ENCODE data around the gene SQSTM1. TPM values are rescaled to one million over a fixed set of nuclear protein-coding genes. Genes with fewer than 3 reads are reported as not detected.

Gene SQSTM1
- total and polyA plus RNA-seq, 2 donors (not counting 1 experiment from before 2014, with no cell fraction given): 72.2 to 400 TPM

GRCh38 chr5:179866241-179867078 is 45.8 kb downstream of the SQSTM1 start:
- no peak overlapping the region for H3K9ac ChIP-seq (ENCODE audit: low read length)
- H3K4me1 Mint-ChIP-seq: peaks cover 3% of the 10 kb centered on the region
- no peaks in the 10 kb centered on the region for H3K79me2 ChIP-seq (ENCODE audit: control insufficient read depth, insufficient read depth, low read length)
- no peaks in the 10 kb centered on the region for H3K27me3 ChIP-seq (replicated peaks in 1 of 4; ENCODE audit: control extremely low read depth in 1 of 4, control insufficient read depth in 3 of 4, insufficient read depth in 4 of 4, low read length in 3 of 4)
- no peak overlapping the region for H2AFZ ChIP-seq (ENCODE audit: insufficient read depth, low read depth, low read length, poor library complexity, severe bottlenecking)
- H3K36me3 ChIP-seq (replicated peaks in 1 of 2; ENCODE audit: control extremely low read depth in 1 of 2, control insufficient read depth in 1 of 2, extremely low read depth in 1 of 2, insufficient read depth in 2 of 2, low read length in 1 of 2): peaks cover 1 to 47% of the 10 kb centered on the region in 2 experiments
- H3K4me3 Mint-ChIP-seq: no peak overlapping the region
- H3K4me1 ChIP-seq (ENCODE audit: control insufficient read depth in 2 of 2, insufficient read depth in 2 of 2, low read length in 2 of 2): no peaks in the 10 kb centered on the region
- 90% methylated on average over 19 of the region's 21 CpGs for WGBS (ENCODE audit: insufficient coverage)
- no peak overlapping the region for H3K27ac ChIP-seq (ENCODE audit: low read length in 2 of 2)
- H3K4me3 ChIP-seq (ENCODE audit: control extremely low read depth in 1 of 5, extremely low read depth in 1 of 5, insufficient read depth in 1 of 5, low read depth in 2 of 5, low read length in 4 of 5): no peak overlapping the region
- H4K20me1 ChIP-seq (ENCODE audit: control insufficient read depth, insufficient read depth, low read length, poor library complexity, severe bottlenecking): no peaks in the 10 kb centered on the region
- POLR2A ChIA-PET: no interaction called here
- CTCF ChIA-PET: interaction anchor here (3.4 kb wide), 1 partner anchor 109 kb away, joined by 13 read pairs; no protein-coding TSS in a partner anchor
- DNase-seq: peak; percentile 30
- TF ChIP-seq, protein P1, sequence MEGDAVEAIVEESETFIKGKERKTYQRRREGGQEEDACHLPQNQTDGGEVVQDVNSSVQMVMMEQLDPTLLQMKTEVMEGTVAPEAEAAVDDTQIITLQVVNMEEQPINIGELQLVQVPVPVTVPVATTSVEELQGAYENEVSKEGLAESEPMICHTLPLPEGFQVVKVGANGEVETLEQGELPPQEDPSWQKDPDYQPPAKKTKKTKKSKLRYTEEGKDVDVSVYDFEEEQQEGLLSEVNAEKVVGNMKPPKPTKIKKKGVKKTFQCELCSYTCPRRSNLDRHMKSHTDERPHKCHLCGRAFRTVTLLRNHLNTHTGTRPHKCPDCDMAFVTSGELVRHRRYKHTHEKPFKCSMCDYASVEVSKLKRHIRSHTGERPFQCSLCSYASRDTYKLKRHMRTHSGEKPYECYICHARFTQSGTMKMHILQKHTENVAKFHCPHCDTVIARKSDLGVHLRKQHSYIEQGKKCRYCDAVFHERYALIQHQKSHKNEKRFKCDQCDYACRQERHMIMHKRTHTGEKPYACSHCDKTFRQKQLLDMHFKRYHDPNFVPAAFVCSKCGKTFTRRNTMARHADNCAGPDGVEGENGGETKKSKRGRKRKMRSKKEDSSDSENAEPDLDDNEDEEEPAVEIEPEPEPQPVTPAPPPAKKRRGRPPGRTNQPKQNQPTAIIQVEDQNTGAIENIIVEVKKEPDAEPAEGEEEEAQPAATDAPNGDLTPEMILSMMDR (IDR thresholded peaks at IDR 0.05): no peak
- TF ChIP-seq EZH2 (IDR thresholded peaks at IDR 0.05; ENCODE audit: borderline replicate concordance, insufficient read depth, low read depth, low read length, poor library complexity, severe bottlenecking): no peak
- intact Hi-C loops (cut with micrococcal nuclease): loop anchor here (1.0 kb wide), 1 partner anchor 109 kb away; no protein-coding TSS in a partner anchor
- H3K27ac Mint-ChIP-seq: no peak overlapping the region
- H3K9me3 Mint-ChIP-seq (ENCODE audit: insufficient read depth): no peaks in the 10 kb centered on the region
- H3K9me3 ChIP-seq (ENCODE audit: control extremely low read depth in 1 of 3, control insufficient read depth in 2 of 3, insufficient read depth in 1 of 3, low read length in 2 of 3): peaks cover 0 to 5% (median 0%) of the 10 kb centered on the region in 3 donors
- ATAC-seq (ENCODE audit: low read depth): peak; percentile 24
- H3K4me2 ChIP-seq (replicated peaks; ENCODE audit: low read depth, low read length, poor library complexity, severe bottlenecking): no peak overlapping the region
- no peaks in the 10 kb centered on the region for H3K27me3 Mint-ChIP-seq

GRCh38 chr5:179867079-179867465 is 46.4 kb downstream of the SQSTM1 start:
- POLR2A ChIA-PET: no interaction called here

More at GRCh38 chr5:179867079-179867465, 46.4 kb downstream of the SQSTM1 start:
- DNase-seq (no peak), ATAC-seq (ENCODE audit: low read depth) (no peak)
- Histone ChIP-seq H3K79me2 (ENCODE audit: control insufficient read depth, insufficient read depth, low read length) (no peaks in the 10 kb centered on the region), H3K36me3 (replicated peaks in 1 of 2; ENCODE audit: control extremely low read depth in 1 of 2, control insufficient read depth in 1 of 2, extremely low read depth in 1 of 2, insufficient read depth in 2 of 2, low read length in 1 of 2) (peaks cover 1 to 49% of the 10 kb centered on the region in 2 experiments), H3K4me2 (replicated peaks; ENCODE audit: low read depth, low read length, poor library complexity, severe bottlenecking) (no peak overlapping the region), H2AFZ (ENCODE audit: insufficient read depth, low read depth, low read length, poor library complexity, severe bottlenecking) (no peak overlapping the region), H3K9ac (ENCODE audit: low read length) (no peak overlapping the region), H3K27me3 (replicated peaks in 1 of 4; ENCODE audit: control extremely low read depth in 1 of 4, control insufficient read depth in 3 of 4, insufficient read depth in 4 of 4, low read length in 3 of 4) (no peaks in the 10 kb centered on the region), H3K27ac (ENCODE audit: low read length in 2 of 2) (no peak overlapping the region), H3K4me3 (ENCODE audit: control extremely low read depth in 1 of 5, extremely low read depth in 1 of 5, insufficient read depth in 1 of 5, low read depth in 2 of 5, low read length in 4 of 5) (no peak overlapping the region), H3K4me1 (ENCODE audit: control insufficient read depth in 2 of 2, insufficient read depth in 2 of 2, low read length in 2 of 2) (no peaks in the 10 kb centered on the region), H3K9me3 (ENCODE audit: control extremely low read depth in 1 of 3, control insufficient read depth in 2 of 3, insufficient read depth in 1 of 3, low read length in 2 of 3) (peaks cover 0 to 4% (median 0%) of the 10 kb centered on the region in 3 donors), H4K20me1 (ENCODE audit: control insufficient read depth, insufficient read depth, low read length, poor library complexity, severe bottlenecking) (no peaks in the 10 kb centered on the region)
- CTCF ChIA-PET: interaction anchor here (3.4 kb wide), 1 partner anchor 108 kb away, joined by 13 read pairs; no protein-coding TSS in a partner anchor
- Mint-ChIP-seq H3K4me3 (no peak overlapping the region), H3K4me1 (peaks cover 3% of the 10 kb centered on the region), H3K9me3 (ENCODE audit: insufficient read depth) (no peaks in the 10 kb centered on the region), H3K27me3 (no peaks in the 10 kb centered on the region), H3K27ac (no peak overlapping the region)
- WGBS (ENCODE audit: insufficient coverage): 98% methylated on average over 6 of the region's 6 CpGs
- intact Hi-C loops (cut with micrococcal nuclease): no loop called here
- TF ChIP-seq, protein P1 (IDR thresholded peaks at IDR 0.05): no peak
- no peak for TF ChIP-seq EZH2 (IDR thresholded peaks at IDR 0.05; ENCODE audit: borderline replicate concordance, insufficient read depth, low read depth, low read length, poor library complexity, severe bottlenecking)

All from B cell (primary cell).